ENCODE measurements around the gene PALMD.

GRCh38 chr1:99727575-99728185 lies 81.8 kb downstream of the PALMD start:
- no peak for TF ChIP-seq CTCF (IDR thresholded peaks at IDR 0.05)
- TF ChIP-seq EZH2 (IDR thresholded peaks at IDR 0.05), result no peak
- TF ChIP-seq EZH2phosphoT487 (IDR thresholded peaks at IDR 0.05), result no peak

All from neural progenitor cell (in vitro differentiated cells).